Smooth muscle cell (in vitro differentiated cells): ENCODE data around the gene AMIGO2. TPM values are rescaled to one million over a fixed set of nuclear protein-coding genes. Genes with fewer than 3 reads are reported as not detected.

Experiments
- DNase-seq: peaks from one replicate; lab custom pipeline; 2025; ENCODE audit not compliant: unreplicated experiment; lab: John Stamatoyannopoulos, UW
- H2AFZ ChIP-seq: fragments of 200-600 bp; sonication (generic); 2 replicates; pipeline ENCODE4 v1.6.0; 2016; ENCODE audit warnings: antibody characterized with exemption, low read depth, mild to moderate bottlenecking
- H3F3A ChIP-seq: fragments of 200-600 bp; sonication (generic); 2 replicates; pipeline ENCODE4 v1.6.0; 2017; ENCODE audit warnings: antibody characterized with exemption, low read depth
- H3K27ac ChIP-seq: fragments of 200-600 bp; sonication (generic); 2 replicates; pipeline ENCODE4 v1.5.1; 2016; ENCODE audit warnings: low read depth, mild to moderate bottlenecking
- H3K27me3 ChIP-seq: fragments of 200-600 bp; sonication (generic); 2 replicates; pipeline ENCODE4 v1.6.1; 2016; ENCODE audit warnings: low read depth, mild to moderate bottlenecking
- H3K36me3 ChIP-seq: fragments of 200-600 bp; sonication (generic); 2 replicates; pipeline ENCODE4 v1.5.1; 2016; ENCODE audit warnings: low read depth
- H3K4me1 ChIP-seq: fragments of 200-600 bp; sonication (generic); 2 replicates; pipeline ENCODE4 v1.5.1; 2016; ENCODE audit warnings: low read depth
- H3K4me2 ChIP-seq: fragments of 200-600 bp; sonication (generic); 2 replicates; pipeline ENCODE4 v1.6.0; 2016; ENCODE audit warnings: mild to moderate bottlenecking
- H3K4me3 ChIP-seq: fragments of 200-600 bp; sonication (generic); 2 replicates; pipeline ENCODE4 v1.5.1; 2016; ENCODE audit warnings: mild to moderate bottlenecking
- H3K79me2 ChIP-seq: fragments of 200-600 bp; sonication (generic); 2 replicates; pipeline ENCODE4 v1.6.0; 2016; ENCODE audit warnings: low read depth, mild to moderate bottlenecking
- H3K9ac ChIP-seq: fragments of 200-600 bp; sonication (generic); 2 replicates; pipeline ENCODE4 v1.6.0; 2016; ENCODE audit warnings: low read depth
- H3K9me3 ChIP-seq: fragments of 200-600 bp; sonication (generic); replicated peaks from 2 replicates; pipeline ENCODE4 v1.5.1; 2016; ENCODE audit warnings: low read depth
- H4K20me1 ChIP-seq: fragments of 200-600 bp; sonication (generic); 2 replicates; pipeline ENCODE4 v1.6.0; 2016; ENCODE audit warnings: low read depth
- CTCF ChIP-seq: fragments of 200-600 bp; sonication (generic); IDR thresholded peaks from 2 replicates; pipeline ENCODE4 v1.5.1; 2017; ENCODE audit warnings: borderline replicate concordance, mild to moderate bottlenecking, antibody characterized with exemption; ENCODE audit not compliant: insufficient read depth, poor library complexity, severe bottlenecking
- WGBS: methylation state at CpG from one replicate; pipeline ENCODE4 v1.1.7; 2016; ENCODE audit warnings: low lambda C conversion rate; 5-methylcytosine and 5-hydroxymethylcytosine counted together
- polyA plus RNA-seq: library from polyadenylated mRNA; unstranded; fragments of >200 nt; fragmentation: Nextera tagmentation; extraction: Ambion mirVana; gene quantifications from 2 replicates; pipeline ENCODE4 v1.2.1, GENCODE V29; 2016
- total RNA-seq: library from RNA; depleted of rRNA; stranded (reverse); fragments of >200 nt; gene quantifications from 2 replicates; pipeline ENCODE4 v1.2.3, GENCODE V29; 2014

Gene AMIGO2
- total and polyA plus RNA-seq, 2 experiments from 2014 or later = 30.4 to 59.6 TPM

GRCh38 chr12:47110718-47111391 lies 31.1 kb upstream of the AMIGO2 start:
- Histone ChIP-seq H3F3A (no peaks in the 10 kb centered on the region), H3K9me3 (no peaks in the 10 kb centered on the region), H3K36me3 (no peaks in the 10 kb centered on the region), H3K9ac (no peak overlapping the region), H2AFZ (no peak overlapping the region), H3K27me3 (no peaks in the 10 kb centered on the region), H3K4me1 (no peaks in the 10 kb centered on the region), H3K4me2 (no peak overlapping the region), H3K79me2 (no peaks in the 10 kb centered on the region), H3K27ac (no peak overlapping the region), H3K4me3 (no peak overlapping the region), H4K20me1 (no peaks in the 10 kb centered on the region)
- no peak for TF ChIP-seq CTCF
- 94% methylated on average over 2 of the region's 2 CpGs for WGBS
- DNase-seq = no peak

GRCh38 chr12:47110011-47110541 lies 30.3 kb upstream of the AMIGO2 start:
- H3K79me2 ChIP-seq = no peaks in the 10 kb centered on the region
- H3K4me3 ChIP-seq = no peak overlapping the region
- no peaks in the 10 kb centered on the region for H3K36me3 ChIP-seq
- no peaks in the 10 kb centered on the region for H3K9me3 ChIP-seq
- H3F3A ChIP-seq = no peaks in the 10 kb centered on the region
- H3K9ac ChIP-seq = no peak overlapping the region
- H2AFZ ChIP-seq = no peak overlapping the region
- H3K4me1 ChIP-seq = no peaks in the 10 kb centered on the region
- DNase-seq = no peak
- H4K20me1 ChIP-seq = no peaks in the 10 kb centered on the region
- 96% methylated on average over 2 of the region's 2 CpGs for WGBS
- H3K4me2 ChIP-seq = no peak overlapping the region
- TF ChIP-seq CTCF = no peak
- H3K27ac ChIP-seq = no peak overlapping the region
- no peaks in the 10 kb centered on the region for H3K27me3 ChIP-seq

DNA sequence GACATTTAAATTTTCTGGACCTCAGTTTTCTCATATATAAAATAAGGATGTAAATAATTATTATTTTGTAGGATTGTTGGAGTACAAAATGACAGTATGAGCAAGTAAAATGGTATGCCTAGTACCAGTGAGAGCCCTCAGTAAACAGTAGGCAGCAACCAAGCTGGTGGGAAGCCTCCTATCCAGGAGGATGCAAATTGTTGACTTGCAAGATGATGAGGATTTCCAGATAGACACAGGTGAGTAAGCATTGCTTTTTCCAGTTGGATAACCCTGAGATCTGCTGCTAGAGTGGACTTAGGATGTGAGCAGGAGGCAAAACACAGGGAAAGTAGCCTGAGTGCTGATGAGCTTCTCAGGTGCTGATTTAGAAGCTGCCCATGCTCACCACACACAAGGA lies 28.2 kb upstream of the AMIGO2 start:
- H3K9me3 ChIP-seq = no peaks in the 10 kb centered on the region
- no peak overlapping the region for H3K9ac ChIP-seq
- TF ChIP-seq CTCF = no peak
- no peaks in the 10 kb centered on the region for H4K20me1 ChIP-seq
- no peak for DNase-seq
- H3K79me2 ChIP-seq = no peaks in the 10 kb centered on the region
- no peak overlapping the region for H3K27ac ChIP-seq
- H3K4me1 ChIP-seq = no peaks in the 10 kb centered on the region
- peaks cover 1% of the 10 kb centered on the region for H3F3A ChIP-seq
- H3K36me3 ChIP-seq = no peaks in the 10 kb centered on the region
- H3K4me2 ChIP-seq = no peak overlapping the region
- H2AFZ ChIP-seq = no peak overlapping the region
- no peak overlapping the region for H3K4me3 ChIP-seq
- H3K27me3 ChIP-seq = no peaks in the 10 kb centered on the region

DNA sequence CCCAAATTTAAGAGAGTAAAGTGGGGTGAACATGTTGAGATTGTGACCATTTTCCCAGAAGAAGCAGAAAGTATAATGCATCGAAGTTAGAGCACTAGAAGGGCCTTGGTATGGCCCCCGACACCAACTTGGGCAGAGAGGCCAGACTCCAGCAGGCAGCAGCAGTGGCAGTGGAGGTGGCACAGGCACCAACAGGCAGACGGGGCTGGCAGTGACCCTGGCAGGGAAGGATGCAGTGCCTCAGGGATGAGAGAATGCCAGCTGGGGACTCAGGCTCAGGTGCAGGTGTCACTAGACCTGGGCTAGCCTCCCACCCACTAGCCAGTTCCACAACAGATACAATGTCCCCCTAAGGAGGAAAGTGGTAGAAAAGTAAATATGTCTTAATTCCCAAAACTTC lies 27.7 kb upstream of the AMIGO2 start:
- no peak overlapping the region for H3K4me2 ChIP-seq
- H3K4me1 ChIP-seq = no peaks in the 10 kb centered on the region
- no peak overlapping the region for H3K4me3 ChIP-seq
- no peaks in the 10 kb centered on the region for H3K9me3 ChIP-seq
- no peak for TF ChIP-seq CTCF
- H3K27me3 ChIP-seq = no peaks in the 10 kb centered on the region
- H4K20me1 ChIP-seq = no peaks in the 10 kb centered on the region
- WGBS = 90% methylated on average over 3 of the region's 3 CpGs
- no peaks in the 10 kb centered on the region for H3K36me3 ChIP-seq
- H3K9ac ChIP-seq = no peak overlapping the region
- no peaks in the 10 kb centered on the region for H3K79me2 ChIP-seq
- H3K27ac ChIP-seq = no peak overlapping the region
- H2AFZ ChIP-seq = no peak overlapping the region
- DNase-seq = no peak
- peaks cover 6% of the 10 kb centered on the region for H3F3A ChIP-seq
